ENCODE data around the gene MED8.

DNA sequence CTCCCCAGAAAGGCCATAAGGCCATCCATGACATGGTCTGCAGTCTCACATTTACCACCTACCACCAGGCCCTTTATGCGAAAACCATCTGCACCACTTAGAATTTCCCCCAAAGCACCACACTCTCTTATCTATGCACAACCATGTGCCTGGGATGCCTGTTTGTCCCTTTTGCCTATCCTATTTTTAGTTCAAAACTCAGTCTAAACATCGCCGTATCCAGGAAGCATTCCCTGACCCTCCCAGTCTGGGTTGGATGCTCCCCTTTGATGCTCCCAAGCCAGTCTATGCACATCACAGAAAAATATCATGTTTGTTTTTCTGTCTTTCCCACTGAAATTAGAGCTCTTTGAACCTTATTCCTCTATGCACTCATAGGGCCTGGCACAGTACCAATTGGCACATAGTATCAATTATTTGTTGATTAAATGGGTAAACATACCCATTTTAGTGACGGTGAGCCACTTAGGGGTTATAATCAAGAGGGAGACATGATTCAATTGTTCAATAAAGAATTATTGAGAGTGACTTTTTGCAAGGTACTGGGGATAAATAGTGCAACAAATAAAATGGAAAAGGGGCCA lies 45.2 kb downstream of the MED8 start:
- no peak for TF ChIP-seq POLR2AphosphoS5 (IDR thresholded peaks at IDR 0.05; ENCODE audit: borderline replicate concordance, low read depth, low read length)
- no peak for TF ChIP-seq EZH2 (IDR thresholded peaks at IDR 0.05)
- no peak for TF ChIP-seq FOXP2 (optimal IDR thresholded peaks at IDR 0.05; ENCODE audit: control extremely low read depth, extremely low read length, insufficient read depth)
